Natural killer cell (primary cell): ENCODE results near the gene IZUMO1. TPM values are rescaled to one million over a fixed set of nuclear protein-coding genes. Genes with fewer than 3 reads are reported as not detected.

Experiments used
- ATAC-seq, 3 donors: fragments of 150-1000 bp in 2 of 3; fragments of 200-7000 bp in 1 of 3; cut with Tn5 transposase; 1 replicate in 1 of 3; 2 replicates in 2 of 3; pipeline ENCODE4 v1.10.0; 2021; ENCODE audit warnings: mild to moderate bottlenecking in 2 of 3, moderate library complexity in 2 of 3
- DNase-seq, 2 donors: peaks; one replicate each; pipeline versions ENCODE4 v3.0.0 to v3.0.0-alpha.2; 2013 to 2021; ENCODE audit warnings: mixed read lengths in 1 of 2
- H3K27ac ChIP-seq: one replicate; pipeline ENCODE4 v1.5.1; 2013; ENCODE audit warnings: mild to moderate bottlenecking, low read length
- H3K27me3 ChIP-seq: one replicate; pipeline ENCODE4 v1.6.1; 2013; ENCODE audit warnings: low read length; ENCODE audit not compliant: control insufficient read depth, insufficient read depth
- H3K36me3 ChIP-seq: one replicate; pipeline ENCODE4 v1.6.1; 2013; ENCODE audit warnings: low read length; ENCODE audit not compliant: control insufficient read depth, insufficient read depth
- H3K4me1 ChIP-seq: one replicate; pipeline ENCODE4 v1.6.1; 2013; ENCODE audit warnings: low read length; ENCODE audit not compliant: control insufficient read depth, insufficient read depth
- H3K4me3 ChIP-seq: one replicate; pipeline ENCODE4 v1.5.1; 2013; ENCODE audit warnings: low read length
- H3K9me3 ChIP-seq: one replicate; pipeline ENCODE4 v1.6.1; 2013; ENCODE audit warnings: low read length; ENCODE audit not compliant: control insufficient read depth, insufficient read depth
- H3K27ac Mint-ChIP-seq, 2 donors: one replicate each; pipeline ENCODE4 v1.8.0; 2022; ENCODE audit warnings: mild to moderate bottlenecking in 2 of 2, mixed read lengths in 2 of 2, moderate library complexity in 1 of 2
- H3K27me3 Mint-ChIP-seq, 2 donors: one replicate each; pipeline ENCODE4 v1.8.0; 2022; ENCODE audit warnings: low read depth in 2 of 2, mixed read lengths in 2 of 2
- H3K36me3 Mint-ChIP-seq: one replicate; pipeline ENCODE4 v1.8.0; 2022; ENCODE audit warnings: mixed read lengths
- H3K4me1 Mint-ChIP-seq, 2 donors: one replicate each; pipeline ENCODE4 v1.8.0; 2022; ENCODE audit warnings: mixed read lengths in 2 of 2
- H3K4me3 Mint-ChIP-seq: one replicate; pipeline ENCODE4 v1.8.0; 2022; ENCODE audit warnings: mild to moderate bottlenecking, moderate library complexity, mixed read lengths
- H3K9me3 Mint-ChIP-seq, 2 donors: one replicate each; pipeline ENCODE4 v1.8.0; 2022; ENCODE audit warnings: mixed read lengths in 2 of 2
- CTCF ChIP-seq: fragments of 200-600 bp; IDR thresholded peaks from one replicate; pipeline ENCODE4 v1.8.0; 2022; ENCODE audit warnings: antibody characterized with exemption
- WGBS: methylation state at CpG from one replicate; pipeline ENCODE4 v1.1.7; 2013; ENCODE audit warnings: missing lambda C conversion rate; ENCODE audit not compliant: insufficient coverage; 5-methylcytosine and 5-hydroxymethylcytosine counted together
- intact Hi-C: fragments of 100-400 bp; cut with micrococcal nuclease; formaldehyde crosslinking; loops from one replicate; pipeline ENCODE4 v1.14.2; 2022
- total RNA-seq, 4 donors: library from RNA; stranded (reverse); fragments of 120-200 nt in 1 of 4; gene quantifications; one replicate each; pipeline versions ENCODE4 v1.2.3 to v1.2.4, GENCODE V29; 2013 to 2022

IZUMO1 gene
- total RNA-seq, 3 donors from 2014 or later (not counting 1 experiment from before 2014, with no cell fraction given): not detected

DNA sequence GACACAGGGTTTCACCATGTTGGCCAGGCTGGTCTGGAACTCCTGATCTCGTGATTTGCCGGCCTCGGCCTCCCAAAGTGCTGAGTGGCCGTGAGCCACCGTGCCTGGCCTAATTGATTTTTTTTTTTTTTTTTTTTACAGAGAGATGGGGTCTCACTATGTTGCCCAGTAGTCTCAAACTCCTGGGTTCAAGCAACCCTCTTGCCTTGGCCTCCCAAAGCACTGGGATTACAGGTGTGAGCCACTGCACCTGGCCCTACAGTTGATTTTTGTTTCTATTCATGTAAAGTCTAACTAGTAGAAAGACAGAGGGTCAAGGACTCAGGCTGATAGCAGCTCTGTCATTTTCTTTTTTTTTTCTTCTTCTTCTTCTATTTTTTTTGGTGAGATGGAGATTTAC is 30.4 kb upstream of the IZUMO1 start:
- H3K4me3 Mint-ChIP-seq: no peak overlapping the region
- no peaks in the 10 kb centered on the region for H3K27me3 Mint-ChIP-seq
- no peak overlapping the region for H3K27ac Mint-ChIP-seq
- no peaks in the 10 kb centered on the region for H3K27me3 ChIP-seq
- H3K4me3 ChIP-seq: no peak overlapping the region
- intact Hi-C loops: no loop called here
- H3K36me3 ChIP-seq: no peaks in the 10 kb centered on the region
- H3K4me1 ChIP-seq: peaks cover under 1% of the 10 kb centered on the region
- ATAC-seq (no peak), DNase-seq (no peak)
- H3K9me3 ChIP-seq: no peaks in the 10 kb centered on the region
- no peaks in the 10 kb centered on the region for H3K36me3 Mint-ChIP-seq
- TF ChIP-seq CTCF: no peak
- 98% methylated on average over 5 of the region's 5 CpGs for WGBS
- H3K4me1 Mint-ChIP-seq: peaks cover under 1% of the 10 kb centered on the region in 2 donors
- H3K9me3 Mint-ChIP-seq: no peaks in the 10 kb centered on the region
- H3K27ac ChIP-seq: no peak overlapping the region

DNA sequence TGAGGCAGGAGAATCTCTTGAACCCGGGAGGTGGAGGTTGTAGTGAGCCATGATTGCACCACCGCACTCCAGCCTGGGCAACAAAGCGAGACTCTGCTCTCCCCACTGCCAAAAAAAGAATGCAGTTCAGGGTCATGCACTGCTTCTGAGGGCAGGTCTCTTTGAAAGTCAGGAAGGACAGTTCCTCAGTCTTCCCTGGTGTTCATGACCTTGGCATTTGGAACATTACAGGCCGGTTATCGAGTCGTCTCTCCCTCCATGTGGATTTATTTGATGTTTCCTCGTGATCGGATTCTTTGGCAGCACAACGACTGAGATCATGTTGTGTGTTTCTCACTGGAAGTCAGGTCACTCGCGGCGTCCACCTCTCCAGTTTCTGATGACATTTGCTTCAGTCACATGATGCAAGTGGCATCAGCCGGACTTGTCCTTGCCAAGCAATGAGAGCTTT is 25.8 kb upstream of the IZUMO1 start:
- no peak overlapping the region for H3K4me3 Mint-ChIP-seq
- TF ChIP-seq CTCF: no peak
- WGBS: 94% methylated on average over 13 of the region's 13 CpGs
- Histone ChIP-seq H3K4me1 (no peaks in the 10 kb centered on the region), H3K9me3 (no peaks in the 10 kb centered on the region), H3K27ac (no peak overlapping the region), H3K4me3 (no peak overlapping the region), H3K27me3 (peaks cover 3% of the 10 kb centered on the region), H3K36me3 (no peaks in the 10 kb centered on the region)
- ATAC-seq (no peak), DNase-seq (no peak)
- H3K27me3 Mint-ChIP-seq: peaks cover 7 to 15% of the 10 kb centered on the region in 2 donors
- no peaks in the 10 kb centered on the region for H3K9me3 Mint-ChIP-seq
- H3K36me3 Mint-ChIP-seq: no peaks in the 10 kb centered on the region
- H3K4me1 Mint-ChIP-seq: no peaks in the 10 kb centered on the region
- intact Hi-C loops: no loop called here
- no peak overlapping the region for H3K27ac Mint-ChIP-seq

GRCh38 chr19:48770734-48771472 is 24.2 kb upstream of the IZUMO1 start:
- 91% methylated on average over 18 of the region's 20 CpGs for WGBS
- no peaks in the 10 kb centered on the region for H3K4me1 Mint-ChIP-seq
- intact Hi-C loops: no loop called here
- DNase-seq (no peak), ATAC-seq (no peak)
- Histone ChIP-seq H3K4me1 (no peaks in the 10 kb centered on the region), H3K9me3 (no peaks in the 10 kb centered on the region), H3K27ac (no peak overlapping the region), H3K27me3 (peaks cover 3% of the 10 kb centered on the region), H3K36me3 (no peaks in the 10 kb centered on the region), H3K4me3 (no peak overlapping the region)
- peaks cover 9 to 15% of the 10 kb centered on the region in 2 donors for H3K27me3 Mint-ChIP-seq
- H3K9me3 Mint-ChIP-seq: no peaks in the 10 kb centered on the region
- H3K4me3 Mint-ChIP-seq: no peak overlapping the region
- H3K36me3 Mint-ChIP-seq: no peaks in the 10 kb centered on the region
- TF ChIP-seq CTCF: no peak
- H3K27ac Mint-ChIP-seq: no peak overlapping the region

GRCh38 chr19:48770266-48770665 is 23.6 kb upstream of the IZUMO1 start:
- 86% methylated on average over 4 of the region's 7 CpGs for WGBS
- H3K27me3 Mint-ChIP-seq: peaks cover 9 to 15% of the 10 kb centered on the region in 2 donors
- intact Hi-C loops: no loop called here
- no peaks in the 10 kb centered on the region for H3K4me1 ChIP-seq
- peaks cover 3% of the 10 kb centered on the region for H3K27me3 ChIP-seq
- H3K27ac Mint-ChIP-seq: no peak overlapping the region
- H3K9me3 Mint-ChIP-seq: no peaks in the 10 kb centered on the region
- ATAC-seq: no peak
- H3K27ac ChIP-seq: no peak overlapping the region
- H3K4me3 ChIP-seq: no peak overlapping the region
- H3K9me3 ChIP-seq: no peaks in the 10 kb centered on the region
- DNase-seq: no peak
- H3K4me1 Mint-ChIP-seq: no peaks in the 10 kb centered on the region
- no peaks in the 10 kb centered on the region for H3K36me3 ChIP-seq
- no peaks in the 10 kb centered on the region for H3K36me3 Mint-ChIP-seq
- no peak for TF ChIP-seq CTCF
- H3K4me3 Mint-ChIP-seq: no peak overlapping the region
